Endothelial cell of umbilical vein (primary cell): ENCODE results near the gene FAHD1.

Experiments used
- CTCF ChIP-seq, 2 donors: IDR thresholded peaks; 1 replicate in 1 of 2; 2 replicates in 1 of 2; pipeline ENCODE4 v1.5.1; 2011; ENCODE audit warnings: low read length in 2 of 2, mild to moderate bottlenecking in 2 of 2, moderate library complexity in 2 of 2, control low read depth in 1 of 2, inconsistent platforms in 1 of 2, low read depth in 1 of 2; ENCODE audit not compliant: insufficient read depth in 1 of 2; ENCODE audit errors: extremely low read depth in 1 of 2
- EZH2 ChIP-seq: IDR thresholded peaks from 2 replicates; pipeline ENCODE4 v1.6.1; 2012; ENCODE audit warnings: borderline replicate concordance, low read depth, mild to moderate bottlenecking, moderate library complexity, low read length, inconsistent platforms; ENCODE audit not compliant: severe bottlenecking
- GATA2 ChIP-seq: IDR thresholded peaks from 2 replicates; pipeline ENCODE4 v1.7.0; 2011; ENCODE audit warnings: low read depth, mild to moderate bottlenecking, moderate library complexity, mixed read lengths, low read length; ENCODE audit not compliant: insufficient read length, insufficient read depth
- JUN ChIP-seq: IDR thresholded peaks from 2 replicates; pipeline ENCODE4 v1.6.1; 2011; ENCODE audit warnings: borderline replicate concordance, low read depth; ENCODE audit not compliant: insufficient read length, insufficient read depth
- MAX ChIP-seq: IDR thresholded peaks from 2 replicates; pipeline ENCODE4 v1.6.1; 2011; ENCODE audit not compliant: insufficient read depth, insufficient read length
- MYC ChIP-seq: IDR thresholded peaks from one replicate; pipeline ENCODE4 v1.6.1; 2011; ENCODE audit warnings: mild to moderate bottlenecking, low read depth, low read length
- POLR2A ChIP-seq: IDR thresholded peaks from 2 replicates; pipeline ENCODE4 v1.6.1; 2012; ENCODE audit warnings: low read depth, mild to moderate bottlenecking, control low read depth, low read length
- POLR2AphosphoS5 ChIP-seq: IDR thresholded peaks from 2 replicates; pipeline ENCODE4 v1.6.1; 2012; ENCODE audit warnings: low read depth, mild to moderate bottlenecking, control low read depth, low read length, moderate library complexity; ENCODE audit not compliant: insufficient read depth

GRCh38 chr16:1822801-1823200 lies 4.2 kb upstream of the FAHD1 start:
- TF ChIP-seq CTCF (IDR thresholded peaks at IDR 0.05; ENCODE audit: extremely low read depth in 1 of 2, insufficient read depth in 1 of 2, low read depth in 1 of 2, low read length in 2 of 2) (no peak), POLR2AphosphoS5 (no peak), MAX (no peak), EZH2 (no peak), MYC (no peak), JUN (no peak), POLR2A (no peak), GATA2 (no peak)
